ENCODE results near the gene PCMT1. TPM values are rescaled to one million over a fixed set of nuclear protein-coding genes. Genes with fewer than 3 reads are reported as not detected.
A peak's percentile ranks its signal among the peaks of the same experiment; 100 is the strongest.
"Not testable (repeated sequence)": the region's sequence is repeated elsewhere in the genome, so short reads cannot be mapped to it uniquely, and the experiment has no call there.

Gene PCMT1
- total RNA-seq, 1 donor from 2014 or later = 112 TPM

DNA sequence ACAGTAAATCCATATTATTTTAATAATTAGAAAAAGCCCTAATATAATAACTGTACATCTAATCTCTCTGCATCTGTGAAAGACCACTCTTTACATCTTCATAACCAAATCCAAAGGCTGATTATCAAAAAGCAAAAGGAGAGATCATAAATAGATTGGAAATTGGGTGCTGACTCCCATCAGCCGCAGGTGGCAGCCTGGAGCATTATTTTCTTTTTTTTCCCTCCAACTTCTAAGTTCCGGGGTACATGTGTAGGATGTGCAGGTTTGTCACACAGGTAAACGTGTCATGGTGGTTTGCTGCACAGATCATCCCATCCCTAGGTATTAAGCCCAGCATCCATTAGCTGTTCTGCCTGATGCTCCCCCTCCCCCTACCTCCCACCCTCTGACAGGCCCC is 84.1 kb downstream of the PCMT1 start:
- no peak overlapping the region for H3K27ac Mint-ChIP-seq
- intact Hi-C loops (cut with micrococcal nuclease) = loop anchor here (1.0 to 2.0 kb wide), 3 partner anchors 31 to 177 kb away; partner anchors contain the start of gene LRP11
- H3K4me1 Mint-ChIP-seq (ENCODE audit: low read depth) = no peaks in the 10 kb centered on the region
- DNase-seq (ENCODE audit: low spot score) = no peak
- H3K9me3 Mint-ChIP-seq = no peaks in the 10 kb centered on the region
- no peak overlapping the region for H3K4me3 Mint-ChIP-seq (ENCODE audit: low read depth)
- H3K27me3 Mint-ChIP-seq (ENCODE audit: low read depth) = peaks cover 6% of the 10 kb centered on the region
- no peaks in the 10 kb centered on the region for H3K36me3 Mint-ChIP-seq (ENCODE audit: low read depth)

DNA sequence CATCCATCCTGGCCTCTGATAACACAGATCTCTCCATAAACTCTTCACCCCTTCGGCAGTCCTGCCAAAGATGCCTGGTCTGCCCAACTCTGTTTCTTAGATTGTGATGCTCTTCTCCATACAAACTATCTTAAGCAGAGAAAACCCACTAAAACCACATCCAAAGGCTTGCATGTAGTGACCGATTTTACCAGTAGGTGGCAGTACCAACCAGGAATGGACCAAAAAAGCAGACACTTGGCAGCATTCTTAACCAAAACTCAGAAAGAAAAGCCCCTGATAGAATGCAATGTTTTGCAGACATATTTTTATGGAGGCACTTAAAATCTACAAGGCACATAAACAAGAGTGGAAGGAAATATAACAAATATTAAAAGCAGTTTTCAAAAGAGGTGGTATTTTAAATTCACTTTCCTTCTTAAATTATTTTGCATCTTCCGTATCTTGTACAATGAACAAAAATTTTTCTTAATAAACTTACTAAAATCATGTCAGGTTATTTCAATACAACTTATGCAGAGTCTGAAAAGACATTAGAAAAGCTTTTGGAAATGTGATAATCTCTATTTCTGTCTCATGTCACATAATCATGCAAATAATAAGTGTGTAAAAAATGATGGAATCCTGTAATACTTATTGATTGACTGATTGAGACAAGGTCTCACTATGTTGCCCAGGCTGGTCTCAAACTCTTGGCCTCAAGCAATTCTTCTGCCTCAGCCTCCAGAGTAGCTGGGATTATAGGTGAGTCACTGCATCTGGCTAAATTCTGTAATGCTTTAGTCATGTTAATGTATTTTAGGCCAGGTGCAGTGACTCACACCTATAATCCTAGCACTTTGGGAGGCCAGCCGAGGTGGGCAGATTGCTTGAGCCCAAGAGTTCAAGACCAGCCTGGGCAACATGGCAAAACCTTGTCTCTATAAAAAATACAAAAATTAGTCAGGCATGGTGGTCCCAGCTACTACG is 85.3 kb downstream of the PCMT1 start:
- no peaks in the 10 kb centered on the region for H3K9me3 Mint-ChIP-seq
- H3K27ac Mint-ChIP-seq = no peak overlapping the region
- H3K4me3 Mint-ChIP-seq (ENCODE audit: low read depth) = no peak overlapping the region
- peaks cover 8% of the 10 kb centered on the region for H3K27me3 Mint-ChIP-seq (ENCODE audit: low read depth)
- H3K36me3 Mint-ChIP-seq (ENCODE audit: low read depth) = no peaks in the 10 kb centered on the region
- DNase-seq (ENCODE audit: low spot score) = peak; percentile 62
- no peaks in the 10 kb centered on the region for H3K4me1 Mint-ChIP-seq (ENCODE audit: low read depth)
- intact Hi-C loops (cut with micrococcal nuclease) = loop anchor here (1.0 to 2.0 kb wide), 3 partner anchors 30 to 176 kb away; partner anchors contain the start of gene LRP11

DNA sequence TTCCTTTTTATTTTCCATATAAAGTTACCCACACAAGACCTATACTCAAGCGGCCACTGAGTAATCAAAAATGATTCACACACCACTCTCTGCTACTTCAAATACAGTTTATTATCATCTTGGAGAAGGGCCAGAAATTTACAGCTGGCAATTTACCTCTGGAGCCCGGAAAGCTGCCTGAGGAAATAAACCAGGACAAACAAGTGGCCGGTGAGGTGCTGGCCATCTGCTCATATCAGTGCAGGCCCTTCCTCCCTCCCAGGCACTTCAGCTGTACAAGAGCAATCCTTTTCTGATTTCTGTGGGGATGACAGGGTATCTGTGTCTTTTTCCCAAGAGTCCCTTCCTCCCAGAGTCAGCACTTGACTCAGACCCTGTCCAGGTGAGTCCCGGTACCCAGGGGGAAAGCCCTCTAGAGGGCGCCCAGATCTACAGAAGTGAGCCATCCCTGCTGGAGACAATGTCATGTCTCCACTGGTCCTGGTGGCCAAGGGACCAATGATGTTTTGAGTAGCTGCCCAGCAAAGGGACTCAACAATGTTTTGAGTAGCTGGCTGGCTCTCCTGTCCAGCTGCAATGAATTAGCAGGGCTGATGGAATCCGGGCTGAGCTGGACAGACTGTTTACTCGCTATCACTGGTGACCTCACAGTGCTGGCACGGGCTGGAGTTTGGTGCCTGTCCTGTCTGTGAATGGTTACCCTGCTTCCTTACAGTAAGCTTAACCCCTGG is 91.0 kb downstream of the PCMT1 start:
- Mint-ChIP-seq H3K27me3 (ENCODE audit: low read depth) (peaks cover 20% of the 10 kb centered on the region), H3K4me3 (ENCODE audit: low read depth) (no peak overlapping the region), H3K4me1 (ENCODE audit: low read depth) (no peaks in the 10 kb centered on the region), H3K9me3 (no peaks in the 10 kb centered on the region), H3K36me3 (ENCODE audit: low read depth) (no peaks in the 10 kb centered on the region), H3K27ac (no peak overlapping the region)
- DNase-seq (ENCODE audit: low spot score) = peak; percentile 30
- intact Hi-C loops (cut with micrococcal nuclease) = loop anchor here (1.0 kb wide), 1 partner anchor 25 kb away; no protein-coding TSS in a partner anchor

- Mint-ChIP-seq H3K9me3 (no peaks in the 10 kb centered on the region), H3K27me3 (ENCODE audit: low read depth) (peaks cover 13% of the 10 kb centered on the region), H3K4me3 (ENCODE audit: low read depth) (no peak overlapping the region), H3K27ac (no peak overlapping the region), H3K36me3 (ENCODE audit: low read depth) (no peaks in the 10 kb centered on the region), H3K4me1 (ENCODE audit: low read depth) (peaks cover 3% of the 10 kb centered on the region)
- intact Hi-C loops (cut with micrococcal nuclease) = no loop called here
- DNase-seq (ENCODE audit: low spot score) = no peak
Measured at GRCh38 chr6:149842331-149842730, 92.8 kb downstream of the PCMT1 start.

- no peak for DNase-seq (ENCODE audit: low spot score)
- peaks cover 3% of the 10 kb centered on the region for H3K4me1 Mint-ChIP-seq (ENCODE audit: low read depth)
- H3K36me3 Mint-ChIP-seq (ENCODE audit: low read depth) = no peaks in the 10 kb centered on the region
- peaks cover 13% of the 10 kb centered on the region for H3K27me3 Mint-ChIP-seq (ENCODE audit: low read depth)
- H3K27ac Mint-ChIP-seq = no peak overlapping the region
- H3K9me3 Mint-ChIP-seq = no peaks in the 10 kb centered on the region
- H3K4me3 Mint-ChIP-seq (ENCODE audit: low read depth) = no peak overlapping the region
- intact Hi-C loops (cut with micrococcal nuclease) = no loop called here
Measured at GRCh38 chr6:149843051-149843633, 93.6 kb downstream of the PCMT1 start.

DNA sequence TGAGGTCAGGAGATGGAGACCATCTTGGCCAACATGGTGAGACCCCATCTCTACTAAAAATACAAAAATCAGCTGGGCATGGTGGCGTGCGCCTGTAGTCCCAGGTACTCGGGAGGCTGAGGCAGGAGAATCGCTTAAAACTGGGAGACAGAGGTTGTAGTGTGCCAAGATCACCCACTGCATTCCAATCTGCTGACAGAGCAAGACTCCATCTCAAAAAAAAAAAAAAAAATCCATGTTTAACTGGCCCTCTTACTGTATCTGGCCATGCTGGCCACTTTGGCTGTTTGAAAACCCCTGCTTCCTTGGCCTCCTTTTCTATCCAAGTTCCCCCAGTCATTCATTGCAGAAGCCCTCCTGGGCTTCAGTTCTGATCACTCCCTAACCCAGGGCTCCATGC is 94.5 kb downstream of the PCMT1 start:
- intact Hi-C loops (cut with micrococcal nuclease); H3K4me3 Mint-ChIP-seq (ENCODE audit: low read depth); DNase-seq (ENCODE audit: low spot score); H3K9me3 Mint-ChIP-seq; H3K27ac Mint-ChIP-seq; H3K4me1 Mint-ChIP-seq (ENCODE audit: low read depth); H3K36me3 Mint-ChIP-seq (ENCODE audit: low read depth): not testable (repeated sequence)
- peaks cover 16% of the 10 kb centered on the region for H3K27me3 Mint-ChIP-seq (ENCODE audit: low read depth)

DNA sequence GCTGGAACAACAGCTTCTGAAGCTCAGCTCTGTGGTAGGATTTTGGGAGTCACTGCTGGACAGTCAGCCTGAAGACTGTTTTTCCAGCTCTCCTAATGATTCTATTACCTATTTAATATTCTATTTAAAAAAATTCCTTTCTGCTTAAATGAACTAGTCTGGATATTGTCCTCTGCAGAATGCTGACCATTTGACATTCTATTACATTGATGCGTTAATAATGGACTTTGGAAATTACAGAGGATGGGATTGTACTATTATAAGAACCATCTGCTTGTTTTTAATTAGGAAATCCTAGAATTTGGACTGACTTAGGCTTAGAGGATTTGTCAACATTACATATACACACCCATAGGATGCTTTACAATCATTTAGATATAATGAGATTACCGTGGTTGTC is 94.9 kb downstream of the PCMT1 start:
- Mint-ChIP-seq H3K4me1 (ENCODE audit: low read depth) (peaks cover 3% of the 10 kb centered on the region), H3K27ac (no peak overlapping the region), H3K27me3 (ENCODE audit: low read depth) (peaks cover 15% of the 10 kb centered on the region), H3K4me3 (ENCODE audit: low read depth) (no peak overlapping the region), H3K9me3 (no peaks in the 10 kb centered on the region), H3K36me3 (ENCODE audit: low read depth) (no peaks in the 10 kb centered on the region)
- DNase-seq (ENCODE audit: low spot score) = no peak
- intact Hi-C loops (cut with micrococcal nuclease) = no loop called here

DNA sequence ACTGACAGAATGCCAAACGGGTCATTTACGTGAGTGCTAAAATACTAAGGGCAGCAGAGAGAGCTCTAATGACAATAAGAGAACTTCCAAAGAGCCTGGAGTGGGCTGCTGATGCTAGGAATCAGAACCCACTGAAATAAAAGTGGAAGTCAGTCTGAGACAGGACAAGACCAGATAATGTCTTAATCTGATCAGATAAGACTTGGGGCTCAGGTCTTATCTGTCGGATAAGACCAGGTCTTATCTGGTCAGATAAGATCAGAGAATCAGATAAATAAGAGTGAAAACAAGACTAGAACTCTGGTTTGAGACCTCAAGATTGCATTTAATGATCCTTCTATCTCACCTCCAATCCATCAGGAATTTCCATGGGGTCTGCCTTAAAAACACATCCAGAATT is 96.0 kb downstream of the PCMT1 start:
- intact Hi-C loops (cut with micrococcal nuclease) = no loop called here
- Mint-ChIP-seq H3K4me3 (ENCODE audit: low read depth) (no peak overlapping the region), H3K27me3 (ENCODE audit: low read depth) (peaks cover 21% of the 10 kb centered on the region), H3K27ac (no peak overlapping the region), H3K9me3 (no peaks in the 10 kb centered on the region), H3K4me1 (ENCODE audit: low read depth) (peaks cover 3% of the 10 kb centered on the region), H3K36me3 (ENCODE audit: low read depth) (no peaks in the 10 kb centered on the region)
- no peak for DNase-seq (ENCODE audit: low spot score)

GRCh38 chr6:149846321-149846720 is 96.8 kb downstream of the PCMT1 start:
- peaks cover 3% of the 10 kb centered on the region for H3K4me1 Mint-ChIP-seq (ENCODE audit: low read depth)
- H3K27me3 Mint-ChIP-seq (ENCODE audit: low read depth) = peaks cover 24% of the 10 kb centered on the region
- no peak overlapping the region for H3K27ac Mint-ChIP-seq
- intact Hi-C loops (cut with micrococcal nuclease) = no loop called here
- no peaks in the 10 kb centered on the region for H3K36me3 Mint-ChIP-seq (ENCODE audit: low read depth)
- H3K9me3 Mint-ChIP-seq = no peaks in the 10 kb centered on the region
- DNase-seq (ENCODE audit: low spot score) = no peak
- H3K4me3 Mint-ChIP-seq (ENCODE audit: low read depth) = no peak overlapping the region

DNA sequence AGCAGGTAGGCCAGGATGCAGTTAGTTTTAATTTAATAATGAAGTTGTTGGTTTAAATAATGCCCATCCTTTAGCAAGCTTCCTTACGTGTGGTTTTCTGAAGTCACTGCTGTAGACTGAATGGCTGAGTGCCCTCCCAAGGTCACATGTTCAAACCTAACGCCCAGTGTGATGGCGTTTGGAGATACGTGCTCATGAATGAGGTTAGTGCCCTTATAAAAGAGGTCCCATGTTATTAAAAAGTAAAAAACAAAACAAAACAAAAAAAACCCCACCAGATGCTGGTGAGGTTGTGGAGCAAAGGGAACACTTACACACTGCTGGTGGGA is 98.4 kb downstream of the PCMT1 start:
- H3K27ac Mint-ChIP-seq = no peak overlapping the region
- no peaks in the 10 kb centered on the region for H3K9me3 Mint-ChIP-seq
- no peak overlapping the region for H3K4me3 Mint-ChIP-seq (ENCODE audit: low read depth)
- no peak for DNase-seq (ENCODE audit: low spot score)
- peaks cover 14% of the 10 kb centered on the region for H3K4me1 Mint-ChIP-seq (ENCODE audit: low read depth)
- H3K36me3 Mint-ChIP-seq (ENCODE audit: low read depth) = no peaks in the 10 kb centered on the region
- intact Hi-C loops (cut with micrococcal nuclease) = no loop called here
- peaks cover 29% of the 10 kb centered on the region for H3K27me3 Mint-ChIP-seq (ENCODE audit: low read depth)

DNA sequence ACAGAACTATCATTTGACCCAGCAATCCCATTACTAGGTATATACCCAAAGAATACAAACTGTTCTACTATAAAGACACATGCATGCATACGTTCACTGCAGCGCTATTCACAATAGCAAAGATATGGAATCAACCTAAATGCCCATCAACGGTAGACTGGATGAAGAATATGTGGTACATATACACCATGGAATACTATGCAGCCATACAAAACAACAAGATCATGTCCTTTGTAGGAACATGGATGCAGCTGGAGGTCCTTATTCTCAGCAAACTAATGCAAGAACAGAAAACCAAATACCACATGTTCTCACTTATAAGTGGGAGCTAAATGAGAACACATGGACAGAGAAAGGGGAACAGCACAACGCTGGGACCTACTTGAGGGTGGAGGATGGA is 98.8 kb downstream of the PCMT1 start:
- DNase-seq (ENCODE audit: low spot score); H3K9me3 Mint-ChIP-seq; H3K36me3 Mint-ChIP-seq (ENCODE audit: low read depth); H3K4me3 Mint-ChIP-seq (ENCODE audit: low read depth); intact Hi-C loops (cut with micrococcal nuclease); H3K27ac Mint-ChIP-seq: not testable (repeated sequence)
- peaks cover 15% of the 10 kb centered on the region for H3K4me1 Mint-ChIP-seq (ENCODE audit: low read depth)
- H3K27me3 Mint-ChIP-seq (ENCODE audit: low read depth) = peaks cover 28% of the 10 kb centered on the region

DNA sequence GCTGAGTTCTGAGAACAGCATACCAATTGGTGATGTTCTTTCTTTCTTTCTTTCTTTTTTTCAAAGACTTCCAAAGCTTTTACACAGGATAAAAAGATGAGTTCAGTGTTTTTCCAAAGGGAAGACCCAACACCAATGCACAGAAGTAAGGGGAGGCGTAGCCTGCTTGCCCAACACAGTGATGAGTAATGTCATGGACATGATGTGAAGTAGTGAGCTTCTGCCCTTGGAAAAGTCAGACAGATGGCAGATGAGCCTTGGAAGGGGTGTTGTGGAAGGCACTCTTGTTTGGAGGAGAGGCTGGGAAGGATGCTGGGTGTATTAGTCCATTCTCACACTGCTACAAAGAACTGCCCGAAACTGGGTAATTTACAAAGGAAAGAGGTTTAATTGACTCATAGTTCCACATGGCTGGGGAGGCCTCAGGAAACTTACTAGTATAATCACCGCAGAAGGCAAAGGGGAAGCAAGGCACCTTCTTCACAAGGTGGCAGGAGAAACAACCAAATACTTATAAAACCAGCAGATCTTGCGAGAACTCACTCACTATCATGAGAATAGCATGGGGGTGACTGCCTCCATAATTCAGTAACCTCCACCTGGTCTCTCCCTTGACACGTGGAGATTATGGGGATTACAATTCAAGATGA is 102.0 kb downstream of the PCMT1 start:
- intact Hi-C loops (cut with micrococcal nuclease) = no loop called here
- Mint-ChIP-seq H3K9me3 (no peaks in the 10 kb centered on the region), H3K4me1 (ENCODE audit: low read depth) (peaks cover 11% of the 10 kb centered on the region), H3K36me3 (ENCODE audit: low read depth) (no peaks in the 10 kb centered on the region), H3K4me3 (ENCODE audit: low read depth) (no peak overlapping the region), H3K27me3 (ENCODE audit: low read depth) (peaks cover 22% of the 10 kb centered on the region), H3K27ac (no peak overlapping the region)
- DNase-seq (ENCODE audit: low spot score) = no peak

Measured in activated T-helper 2 cell treated with anti-CD3 and anti-CD28 coated beads, Interferon-gamma antibody, Interleukin-2, Interleukin-4, amounts not matched to agents 10 μg/mL and 5 μg/mL and 100 μg/mL, durations not matched to agents 14 hours and 24 hours and 36 hours (primary cell).